Ovary (tissue), 3 donors: ENCODE measurements around the gene ELP4.

Experiments used
- POLR2A ChIP-seq: fragments of 450-650 bp; IDR thresholded peaks from one replicate; pipeline ENCODE4 v1.6.1; 2017; ENCODE audit warnings: antibody characterized with exemption, mild to moderate bottlenecking, moderate library complexity
- TF ChIP-seq, protein P1 (sequence below), 3 donors: fragments of 450-650 bp in 2 of 3; fragments of 200-600 bp in 1 of 3; IDR thresholded peaks; one replicate each; pipeline versions ENCODE4 v1.5.1 to v1.8.0; 2016 to 2022; ENCODE audit warnings: antibody characterized with exemption in 3 of 3, mild to moderate bottlenecking in 1 of 3
- donor health status: DM: no; HTN: no; CAD: no.

DNA sequence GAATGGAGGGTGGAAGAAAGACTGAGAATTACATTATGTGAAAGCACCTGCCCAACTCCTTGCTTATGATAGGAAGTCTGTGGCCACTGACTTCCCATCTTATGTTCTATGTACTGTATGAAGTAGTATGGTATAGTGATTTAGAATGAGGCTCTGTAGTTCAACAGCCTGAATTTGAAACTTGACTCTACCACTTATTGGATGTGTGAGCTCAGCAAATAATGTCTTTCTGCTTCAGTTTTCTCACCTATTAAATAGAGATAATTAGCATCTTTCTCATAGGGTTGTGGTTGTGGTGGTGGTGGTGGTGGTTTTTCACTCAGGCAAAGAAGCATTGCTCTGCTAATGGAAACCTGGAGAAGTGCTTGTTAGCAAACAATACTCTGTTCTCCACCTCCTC, 180.0 kb downstream of the ELP4 start:
- TF ChIP-seq, protein P1, sequence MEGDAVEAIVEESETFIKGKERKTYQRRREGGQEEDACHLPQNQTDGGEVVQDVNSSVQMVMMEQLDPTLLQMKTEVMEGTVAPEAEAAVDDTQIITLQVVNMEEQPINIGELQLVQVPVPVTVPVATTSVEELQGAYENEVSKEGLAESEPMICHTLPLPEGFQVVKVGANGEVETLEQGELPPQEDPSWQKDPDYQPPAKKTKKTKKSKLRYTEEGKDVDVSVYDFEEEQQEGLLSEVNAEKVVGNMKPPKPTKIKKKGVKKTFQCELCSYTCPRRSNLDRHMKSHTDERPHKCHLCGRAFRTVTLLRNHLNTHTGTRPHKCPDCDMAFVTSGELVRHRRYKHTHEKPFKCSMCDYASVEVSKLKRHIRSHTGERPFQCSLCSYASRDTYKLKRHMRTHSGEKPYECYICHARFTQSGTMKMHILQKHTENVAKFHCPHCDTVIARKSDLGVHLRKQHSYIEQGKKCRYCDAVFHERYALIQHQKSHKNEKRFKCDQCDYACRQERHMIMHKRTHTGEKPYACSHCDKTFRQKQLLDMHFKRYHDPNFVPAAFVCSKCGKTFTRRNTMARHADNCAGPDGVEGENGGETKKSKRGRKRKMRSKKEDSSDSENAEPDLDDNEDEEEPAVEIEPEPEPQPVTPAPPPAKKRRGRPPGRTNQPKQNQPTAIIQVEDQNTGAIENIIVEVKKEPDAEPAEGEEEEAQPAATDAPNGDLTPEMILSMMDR (IDR thresholded peaks at IDR 0.05): no peak
- TF ChIP-seq POLR2A: no peak
